ENCODE data around the gene ERF. TPM values are rescaled to one million over a fixed set of nuclear protein-coding genes. Genes with fewer than 3 reads are reported as not detected.

ERF gene
- total RNA-seq, 1 experiment from 2014 or later: 79.1 TPM

- BruUV-seq (replicated peaks): no TSS peak
- no peak for TF ChIP-seq EZH2 (IDR thresholded peaks at IDR 0.05; ENCODE audit: low read depth)
- TF ChIP-seq CTCF (conservative IDR thresholded peaks at IDR 0.05): no peak
- ChIA-PET POLR2A (ENCODE audit: unreplicated experiment) (no interaction called here), CTCF (no interaction called here)
- H3K36me3 ChIP-seq (ENCODE audit: low read depth): no peaks in the 10 kb centered on the region; the same call in 1 of the 2 replicates
- no peaks in the 10 kb centered on the region; the same call in 1 of the 2 replicates for H4K20me1 ChIP-seq (ENCODE audit: insufficient read depth)
- no peak for DNase-seq
- H3K27ac ChIP-seq: no peak overlapping the region
- no peak overlapping the region for H3K4me3 ChIP-seq
- no peak overlapping the region for H3K4me2 ChIP-seq
- H3K79me2 ChIP-seq (ENCODE audit: low read depth): 0 out of 2 replicates have a peak, but pooled peaks cover 3% of the 10 kb centered on the region
- no peaks in the 10 kb centered on the region for H3K9me2 ChIP-seq (ENCODE audit: insufficient read depth)
- H3K4me1 ChIP-seq (replicated peaks; ENCODE audit: insufficient read depth): peaks cover 12% of the 10 kb centered on the region
- H2AFZ ChIP-seq: no peak overlapping the region
- peaks cover 17% of the 10 kb centered on the region; the same call in 1 of the 2 replicates for H3F3A ChIP-seq (ENCODE audit: insufficient read depth, low read depth)
- H3K9me3 ChIP-seq (ENCODE audit: insufficient read depth, low read depth): no peaks in the 10 kb centered on the region
- intact Hi-C loops (cut with micrococcal nuclease; ENCODE audit: unreplicated experiment): no loop called here
- no peaks in the 10 kb centered on the region for H3K27me3 ChIP-seq (ENCODE audit: insufficient read depth, low read depth)
These were observed 21.4 kb upstream of the ERF start for GRCh38 chr19:42276284-42276683.

- no TSS peak for BruUV-seq (replicated peaks)
- Histone ChIP-seq H3K9me3 (ENCODE audit: insufficient read depth, low read depth) (no peaks in the 10 kb centered on the region), H3F3A (ENCODE audit: insufficient read depth, low read depth) (peaks cover 17% of the 10 kb centered on the region; the same call in 1 of the 2 replicates), H3K4me2 (no peak overlapping the region), H3K4me3 (no peak overlapping the region), H2AFZ (no peak overlapping the region), H3K27me3 (ENCODE audit: insufficient read depth, low read depth) (no peaks in the 10 kb centered on the region), H3K36me3 (ENCODE audit: low read depth) (no peaks in the 10 kb centered on the region; the same call in 1 of the 2 replicates), H4K20me1 (ENCODE audit: insufficient read depth) (no peaks in the 10 kb centered on the region; the same call in 1 of the 2 replicates), H3K79me2 (ENCODE audit: low read depth) (peaks cover 8% of the 10 kb centered on the region), H3K9me2 (ENCODE audit: insufficient read depth) (no peaks in the 10 kb centered on the region), H3K4me1 (replicated peaks; ENCODE audit: insufficient read depth) (peaks cover 10% of the 10 kb centered on the region), H3K27ac (no peak overlapping the region)
- intact Hi-C loops (cut with micrococcal nuclease; ENCODE audit: unreplicated experiment): no loop called here
- DNase-seq: no peak
- ChIA-PET CTCF (no interaction called here), POLR2A (ENCODE audit: unreplicated experiment) (no interaction called here)
- TF ChIP-seq EZH2 (IDR thresholded peaks at IDR 0.05; ENCODE audit: low read depth): no peak
- TF ChIP-seq CTCF (conservative IDR thresholded peaks at IDR 0.05): no peak
These were observed 20.6 kb upstream of the ERF start for GRCh38 chr19:42275517-42275916.

- Histone ChIP-seq H3F3A (ENCODE audit: insufficient read depth, low read depth) (peaks cover 17% of the 10 kb centered on the region; the same call in 1 of the 2 replicates), H3K79me2 (ENCODE audit: low read depth) (peaks cover 12% of the 10 kb centered on the region), H3K27ac (no peak overlapping the region), H3K4me1 (replicated peaks; ENCODE audit: insufficient read depth) (peaks cover 14% of the 10 kb centered on the region), H3K9me3 (ENCODE audit: insufficient read depth, low read depth) (no peaks in the 10 kb centered on the region), H3K4me3 (no peak overlapping the region), H3K9me2 (ENCODE audit: insufficient read depth) (no peaks in the 10 kb centered on the region), H3K36me3 (ENCODE audit: low read depth) (no peaks in the 10 kb centered on the region; the same call in 1 of the 2 replicates), H4K20me1 (ENCODE audit: insufficient read depth) (no peaks in the 10 kb centered on the region; the same call in 1 of the 2 replicates), H2AFZ (no peak overlapping the region), H3K27me3 (ENCODE audit: insufficient read depth, low read depth) (no peaks in the 10 kb centered on the region), H3K4me2 (no peak overlapping the region)
- POLR2A ChIA-PET (ENCODE audit: unreplicated experiment): no interaction called here
- intact Hi-C loops (cut with micrococcal nuclease; ENCODE audit: unreplicated experiment): no loop called here
- no peak for DNase-seq
- no TSS peak for BruUV-seq (replicated peaks)
- CTCF ChIA-PET: no interaction called here
- TF ChIP-seq CTCF (conservative IDR thresholded peaks at IDR 0.05) (no peak), EZH2 (IDR thresholded peaks at IDR 0.05; ENCODE audit: low read depth) (no peak)
These were observed 20.2 kb upstream of the ERF start for GRCh38 chr19:42275103-42275502.

Measured in PC-9 (cell line).